Esophagus squamous epithelium (tissue), 5 donors: ENCODE results near the gene COMTD1. TPM values are rescaled to one million over a fixed set of nuclear protein-coding genes. Genes with fewer than 3 reads are reported as not detected.
A peak's percentile ranks its signal among the peaks of the same experiment; 100 is the strongest.
"Not testable (repeated sequence)": the region's sequence is repeated elsewhere in the genome, so short reads cannot be mapped to it uniquely, and the experiment has no call there.

ENCODE experiments used
- DNase-seq: peaks from one replicate; lab custom pipeline; 2025; lab: John Stamatoyannopoulos, UW
- H3K27ac ChIP-seq, 4 donors: fragments of 200-600 bp; sonication (generic); one replicate each; pipeline ENCODE4 v1.5.1; 2016 to 2019; ENCODE audit warnings: mild to moderate bottlenecking in 1 of 4
- H3K27me3 ChIP-seq, 4 donors: fragments of 200-600 bp; sonication (generic); 1 replicate in 3 of 4; 2 replicates in 1 of 4; pipeline versions ENCODE4 v1.5.1 to v1.6.0; 2017 to 2021; ENCODE audit warnings: antibody characterized with exemption in 1 of 4
- H3K36me3 ChIP-seq, 3 donors: fragments of 200-600 bp; sonication (generic); one replicate each; pipeline ENCODE4 v1.5.1; 2016 to 2019
- H3K4me1 ChIP-seq, 3 donors: fragments of 200-600 bp; sonication (generic); one replicate each; pipeline ENCODE4 v1.5.1; 2017 to 2019
- H3K4me3 ChIP-seq, 4 donors: fragments of 200-600 bp; sonication (generic); 1 replicate in 3 of 4; 2 replicates in 1 of 4; pipeline ENCODE4 v1.5.1; 2016 to 2019; ENCODE audit warnings: mild to moderate bottlenecking in 2 of 4, moderate library complexity in 1 of 4
- H3K9me3 ChIP-seq, 3 donors: fragments of 200-600 bp; sonication (generic); one replicate each; pipeline ENCODE4 v1.5.1; 2016 to 2019
- POLR2A ChIP-seq, 4 donors: fragments of 450-650 bp; IDR thresholded peaks; one replicate each; pipeline ENCODE4 v1.6.1; 2017; ENCODE audit warnings: antibody characterized with exemption in 4 of 4, mild to moderate bottlenecking in 4 of 4, moderate library complexity in 3 of 4
- WGBS, 2 donors: methylation state at CpG; one replicate each; pipeline ENCODE4 v1.1.5; 2018; 5-methylcytosine and 5-hydroxymethylcytosine counted together
- intact Hi-C: fragments of 100-400 bp; cut with DNase I; formaldehyde crosslinking; loops from one replicate; pipeline ENCODE4 v1.15.0; 2022
- total RNA-seq, 4 donors: library from RNA; depleted of rRNA; stranded (reverse); fragments of >200 nt; gene quantifications; one replicate each; pipeline ENCODE4 v1.1.0, GENCODE V29; 2016
- TF ChIP-seq, protein P1 (sequence below), 6 experiments: fragments of 450-650 bp in 4 of 6; fragments of 200-600 bp in 2 of 6; sonication (generic) in 2 of 6; IDR thresholded peaks; one replicate each; pipeline ENCODE4 v1.5.1; 2016 to 2019; ENCODE audit warnings: antibody characterized with exemption in 6 of 6, mild to moderate bottlenecking in 4 of 6, moderate library complexity in 4 of 6
- donor health status: DM: yes; HTN: yes; CAD: no.

The COMTD1 gene
- total RNA-seq, 4 donors from 2014 or later = 87.8 to 139 (median 111) TPM

DNA sequence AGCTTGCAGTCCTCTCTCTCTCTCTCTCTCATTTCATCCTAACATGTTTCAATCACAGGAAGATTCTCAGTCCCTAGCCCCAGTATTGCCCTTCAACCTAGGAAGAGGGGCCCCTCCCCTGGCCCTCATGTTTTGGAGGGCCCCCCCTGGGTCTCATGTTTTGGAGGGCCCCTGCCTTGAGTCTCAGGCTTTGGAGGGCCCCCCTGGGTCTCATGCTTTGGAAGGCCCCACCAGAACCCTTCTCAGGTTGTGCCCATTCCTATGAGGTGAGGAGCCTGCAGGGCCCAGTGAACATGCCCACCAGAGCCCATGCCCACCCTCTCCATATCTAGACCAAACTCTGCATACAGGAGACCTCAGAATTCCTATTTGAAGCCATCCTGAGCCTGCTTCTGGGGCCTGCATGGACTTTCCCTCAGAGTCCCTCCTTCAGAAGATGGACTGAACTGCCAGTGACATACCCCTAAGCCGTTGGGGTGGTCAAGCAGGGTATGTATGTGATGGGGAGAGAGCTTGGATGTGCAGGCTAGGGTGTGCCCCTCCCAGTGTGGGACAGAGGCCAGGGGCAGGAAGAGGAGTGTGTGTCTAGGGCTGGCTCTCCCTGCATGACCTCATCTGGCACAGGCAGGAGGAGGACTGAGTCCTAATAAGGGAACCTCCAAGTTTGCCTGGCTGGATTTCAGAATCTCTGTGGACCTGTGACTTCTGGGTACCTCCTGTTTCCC lies 33.3 kb downstream of the COMTD1 start:
- H3K4me1 ChIP-seq = peaks cover 23 to 86% (median 47%) of the 10 kb centered on the region in 3 donors

DNA sequence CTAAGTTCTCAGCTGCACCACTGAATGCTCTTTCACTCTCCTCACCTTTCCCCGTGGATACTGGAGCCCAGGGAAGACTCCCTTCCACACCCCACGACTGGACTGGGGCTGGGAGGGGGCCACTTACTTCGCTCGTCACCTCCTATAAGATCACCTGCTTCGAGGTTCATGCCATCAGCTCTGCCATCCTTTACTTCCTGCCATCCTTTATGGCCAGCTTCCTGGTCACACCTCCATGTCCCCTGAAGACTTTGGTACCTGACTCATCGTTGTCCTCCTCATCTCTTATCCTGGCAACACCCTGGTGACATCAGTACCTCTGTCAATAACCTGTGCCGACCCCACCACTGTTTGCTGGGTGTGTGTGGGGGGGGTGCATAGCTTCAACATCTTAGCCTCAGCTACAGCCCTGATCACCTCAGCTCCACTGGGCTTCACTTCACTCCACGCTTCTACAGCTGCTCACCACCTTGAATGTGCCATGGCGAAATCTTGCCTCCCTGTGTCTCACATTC lies 33.9 kb downstream of the COMTD1 start:
- no peaks in the 10 kb centered on the region for H3K36me3 ChIP-seq
- 76 to 78% methylated on average over 9 of the region's 9 CpGs for WGBS, 2 donors
- TF ChIP-seq POLR2A (IDR thresholded peaks at IDR 0.05) = no peak
- TF ChIP-seq, protein P1, sequence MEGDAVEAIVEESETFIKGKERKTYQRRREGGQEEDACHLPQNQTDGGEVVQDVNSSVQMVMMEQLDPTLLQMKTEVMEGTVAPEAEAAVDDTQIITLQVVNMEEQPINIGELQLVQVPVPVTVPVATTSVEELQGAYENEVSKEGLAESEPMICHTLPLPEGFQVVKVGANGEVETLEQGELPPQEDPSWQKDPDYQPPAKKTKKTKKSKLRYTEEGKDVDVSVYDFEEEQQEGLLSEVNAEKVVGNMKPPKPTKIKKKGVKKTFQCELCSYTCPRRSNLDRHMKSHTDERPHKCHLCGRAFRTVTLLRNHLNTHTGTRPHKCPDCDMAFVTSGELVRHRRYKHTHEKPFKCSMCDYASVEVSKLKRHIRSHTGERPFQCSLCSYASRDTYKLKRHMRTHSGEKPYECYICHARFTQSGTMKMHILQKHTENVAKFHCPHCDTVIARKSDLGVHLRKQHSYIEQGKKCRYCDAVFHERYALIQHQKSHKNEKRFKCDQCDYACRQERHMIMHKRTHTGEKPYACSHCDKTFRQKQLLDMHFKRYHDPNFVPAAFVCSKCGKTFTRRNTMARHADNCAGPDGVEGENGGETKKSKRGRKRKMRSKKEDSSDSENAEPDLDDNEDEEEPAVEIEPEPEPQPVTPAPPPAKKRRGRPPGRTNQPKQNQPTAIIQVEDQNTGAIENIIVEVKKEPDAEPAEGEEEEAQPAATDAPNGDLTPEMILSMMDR (IDR thresholded peaks at IDR 0.05) = no peak
- no peaks in the 10 kb centered on the region for H3K9me3 ChIP-seq
- H3K4me3 ChIP-seq = no peak overlapping the region
- peaks cover 27 to 82% (median 41%) of the 10 kb centered on the region in 3 donors for H3K4me1 ChIP-seq
- H3K27me3 ChIP-seq = no peaks in the 10 kb centered on the region
- H3K27ac ChIP-seq = peak overlapping the region; percentile 83 to 100 (median 97)
- DNase-seq = no peak
- intact Hi-C loops = no loop called here

More for the DNA sequence above, 33.3 kb downstream of the COMTD1 start:
- H3K4me3 ChIP-seq = no peak overlapping the region
- H3K27me3 ChIP-seq = no peaks in the 10 kb centered on the region
- WGBS, 2 donors = no CpG with 5 or more reads among the region's 1 CpG
- peak in 1 of 4 donors; percentile 34 for TF ChIP-seq POLR2A (IDR thresholded peaks at IDR 0.05)
- TF ChIP-seq, protein P1 (IDR thresholded peaks at IDR 0.05) = no peak
- no peaks in the 10 kb centered on the region for H3K9me3 ChIP-seq
- H3K36me3 ChIP-seq = no peaks in the 10 kb centered on the region
- no peak for DNase-seq
- peak overlapping the region; percentile 83 to 100 (median 97) for H3K27ac ChIP-seq
- intact Hi-C loops = no loop called here

DNA sequence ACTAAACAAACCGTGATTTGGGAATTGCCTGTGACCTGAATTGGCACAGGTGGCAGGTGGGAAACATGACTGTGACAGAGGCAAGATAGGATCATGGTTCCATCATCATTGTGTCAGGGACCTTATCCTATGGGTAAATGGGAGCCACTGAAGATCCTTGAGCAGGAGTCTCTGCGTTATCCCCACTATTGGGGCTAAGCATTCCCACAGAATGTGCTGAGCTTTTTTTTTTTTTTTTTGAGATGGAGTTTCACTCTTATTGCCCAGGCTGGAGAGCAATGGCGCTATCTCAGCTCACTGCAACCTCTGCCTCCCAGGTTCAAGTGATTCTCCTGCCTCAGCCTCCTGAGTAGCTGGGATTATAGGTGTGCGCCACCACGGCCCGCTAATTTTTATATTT lies 35.8 kb downstream of the COMTD1 start:
- Histone ChIP-seq H3K27ac (peak overlapping the region in 3 of 4 donors; percentile 58 to 100 (median 97)), H3K4me1 (peaks cover 31 to 82% (median 40%) of the 10 kb centered on the region in 3 donors)
- H3K27me3 ChIP-seq, H3K36me3 ChIP-seq, intact Hi-C loops, H3K9me3 ChIP-seq, H3K4me3 ChIP-seq, DNase-seq: not testable (repeated sequence)
- WGBS, 2 donors = 69 to 78% methylated on average over 6 of the region's 6 CpGs

DNA sequence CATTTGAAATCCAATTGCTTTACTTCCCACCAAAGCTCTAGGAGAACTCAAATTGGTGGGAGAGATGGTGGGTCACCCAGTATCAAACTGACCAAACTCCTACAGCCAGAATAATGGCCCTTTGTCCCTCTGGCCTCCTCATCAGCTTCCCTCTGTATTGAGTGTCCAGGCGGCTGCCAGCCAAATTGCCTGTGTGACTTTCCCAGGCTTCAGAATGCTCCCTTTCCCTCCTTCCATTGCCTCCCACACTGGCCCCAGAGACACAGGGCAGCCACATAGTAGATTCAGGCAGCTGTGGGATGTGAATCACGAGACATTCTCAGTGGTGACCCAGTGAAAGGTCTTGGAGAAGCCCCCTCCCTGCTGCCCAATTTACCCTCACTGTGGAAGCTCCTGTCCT lies 37.9 kb downstream of the COMTD1 start:
- 60 to 85% methylated on average over 2 of the region's 2 CpGs for WGBS, 2 donors
- Histone ChIP-seq H3K27ac (peak overlapping the region in 3 of 4 donors; percentile 58 to 100 (median 97)), H3K27me3 (no peaks in the 10 kb centered on the region), H3K9me3 (no peaks in the 10 kb centered on the region), H3K36me3 (no peaks in the 10 kb centered on the region), H3K4me1 (peaks cover 25 to 80% (median 32%) of the 10 kb centered on the region in 3 donors), H3K4me3 (no peak overlapping the region)
- no peak for DNase-seq
- no peak for TF ChIP-seq POLR2A (IDR thresholded peaks at IDR 0.05)
- TF ChIP-seq, protein P1 (IDR thresholded peaks at IDR 0.05) = no peak
- intact Hi-C loops = no loop called here

DNA sequence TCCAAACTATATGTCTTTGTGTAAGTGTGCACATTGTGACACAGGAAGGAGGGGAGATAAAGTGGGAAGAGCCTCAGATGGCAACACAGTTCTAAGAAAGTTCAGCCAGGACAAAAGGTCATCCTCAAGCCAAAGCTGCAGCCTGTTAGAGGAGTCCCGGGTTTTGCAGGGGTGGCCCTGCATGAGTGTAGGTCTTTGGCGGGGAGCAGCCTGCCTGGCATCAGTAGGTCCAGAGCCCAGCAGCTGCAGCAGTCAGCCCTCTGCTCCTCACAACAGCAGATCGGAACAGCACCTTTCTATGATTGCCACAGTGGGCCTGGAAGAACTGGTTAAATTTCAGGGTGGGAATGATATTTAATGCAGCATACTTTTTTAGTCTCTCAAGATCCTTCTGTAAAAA lies 38.7 kb downstream of the COMTD1 start:
- DNase-seq = no peak
- Histone ChIP-seq H3K4me1 (peaks cover 18 to 80% (median 30%) of the 10 kb centered on the region in 3 donors), H3K27ac (peak overlapping the region in 3 of 4 donors; percentile 39 to 100 (median 85)), H3K36me3 (no peaks in the 10 kb centered on the region), H3K4me3 (no peak overlapping the region), H3K27me3 (no peaks in the 10 kb centered on the region), H3K9me3 (no peaks in the 10 kb centered on the region)
- intact Hi-C loops = no loop called here
- 83 to 92% methylated on average over 3 of the region's 3 CpGs for WGBS, 2 donors
- no peak for TF ChIP-seq POLR2A (IDR thresholded peaks at IDR 0.05)
- TF ChIP-seq, protein P1 (IDR thresholded peaks at IDR 0.05) = no peak
